Measurements from ENCODE around the gene ZC3H7B. TPM values are rescaled to one million over a fixed set of nuclear protein-coding genes. Genes with fewer than 3 reads are reported as not detected.

ZC3H7B gene
- total RNA-seq, 2 experiments from 2014 or later, result 29.5 to 32.7 TPM

GRCh38 chr22:41263704-41264103 is 37.6 kb upstream of the ZC3H7B start:
- intact Hi-C loops (cut with DNase I, micrococcal nuclease), result no loop called here
- Mint-ChIP-seq H3K9me3 (no peaks in the 10 kb centered on the region), H3K27ac (no peak overlapping the region), H3K36me3 (ENCODE audit: low read depth) (peaks cover 89% of the 10 kb centered on the region), H3K4me1 (ENCODE audit: low read depth) (no peaks in the 10 kb centered on the region), H3K27me3 (no peaks in the 10 kb centered on the region), H3K4me3 (no peak overlapping the region)
- H3K9me3 ChIP-seq (ENCODE audit: control insufficient read depth in 1 of 2, insufficient read depth in 1 of 2, low read length in 2 of 2), result no peaks in the 10 kb centered on the region
- ATAC-seq (ENCODE audit: poor library complexity), result no peak
- ChIA-PET POLR2A (interaction anchor here (1.2 kb wide), 1 partner anchor 38 kb away, joined by 3 read pairs; the partner anchor contains the start of gene ZC3H7B), CTCF (no interaction called here)
- TF ChIP-seq CTCF (IDR thresholded peaks at IDR 0.05), result no peak
- H3K4me1 ChIP-seq (ENCODE audit: insufficient read depth, low read length), result no peaks in the 10 kb centered on the region
- no peak for DNase-seq
- H3K4me3 ChIP-seq (ENCODE audit: low read length), result no peak overlapping the region
- no peaks in the 10 kb centered on the region for H3K27me3 ChIP-seq (ENCODE audit: control insufficient read depth in 1 of 2, insufficient read depth in 2 of 2, low read length in 2 of 2)
- peaks cover 90% of the 10 kb centered on the region for H3K36me3 ChIP-seq (ENCODE audit: insufficient read depth, low read length)
- no peak overlapping the region for H3K27ac ChIP-seq (ENCODE audit: low read depth in 1 of 2, low read length in 2 of 2)

GRCh38 chr22:41264408-41264941 is 36.9 kb upstream of the ZC3H7B start:
- no peaks in the 10 kb centered on the region for H3K4me1 ChIP-seq (ENCODE audit: insufficient read depth, low read length)
- CTCF ChIA-PET, result no interaction called here
- peaks cover 90% of the 10 kb centered on the region for H3K36me3 ChIP-seq (ENCODE audit: insufficient read depth, low read length)
- no peak overlapping the region for H3K27ac ChIP-seq (ENCODE audit: low read depth in 1 of 2, low read length in 2 of 2)
- Mint-ChIP-seq H3K27me3 (no peaks in the 10 kb centered on the region), H3K4me1 (ENCODE audit: low read depth) (no peaks in the 10 kb centered on the region), H3K4me3 (no peak overlapping the region), H3K36me3 (ENCODE audit: low read depth) (peaks cover 88% of the 10 kb centered on the region), H3K27ac (no peak overlapping the region), H3K9me3 (no peaks in the 10 kb centered on the region)
- no peaks in the 10 kb centered on the region for H3K9me3 ChIP-seq (ENCODE audit: control insufficient read depth in 1 of 2, insufficient read depth in 1 of 2, low read length in 2 of 2)
- TF ChIP-seq CTCF (IDR thresholded peaks at IDR 0.05), result no peak
- DNase-seq (no peak), ATAC-seq (ENCODE audit: poor library complexity) (no peak)
- no peak overlapping the region for H3K4me3 ChIP-seq (ENCODE audit: low read length)
- intact Hi-C loops (cut with DNase I, micrococcal nuclease), result no loop called here
- H3K27me3 ChIP-seq (ENCODE audit: control insufficient read depth in 1 of 2, insufficient read depth in 2 of 2, low read length in 2 of 2), result no peaks in the 10 kb centered on the region
- POLR2A ChIA-PET, result interaction anchor here (1.0 to 1.2 kb wide), 2 partner anchors 21 to 37 kb away, joined by 3 read pairs; partner anchors contain the start of genes RANGAP1 and ZC3H7B

- no peaks in the 10 kb centered on the region for H3K27me3 ChIP-seq (ENCODE audit: control insufficient read depth in 1 of 2, insufficient read depth in 2 of 2, low read length in 2 of 2)
- no peak for DNase-seq
- CTCF ChIA-PET, result no interaction called here
Measured at GRCh38 chr22:41267958-41268357, 33.4 kb upstream of the ZC3H7B start.

More at GRCh38 chr22:41267958-41268357, 33.4 kb upstream of the ZC3H7B start:
- H3K36me3 ChIP-seq (ENCODE audit: insufficient read depth, low read length), result peaks cover 87% of the 10 kb centered on the region
- intact Hi-C loops (cut with DNase I, micrococcal nuclease), result no loop called here
- TF ChIP-seq CTCF (IDR thresholded peaks at IDR 0.05), result no peak
- no peaks in the 10 kb centered on the region for H3K4me1 ChIP-seq (ENCODE audit: insufficient read depth, low read length)
- no peak overlapping the region for H3K4me3 Mint-ChIP-seq
- POLR2A ChIA-PET, result no interaction called here
- H3K9me3 Mint-ChIP-seq, result no peaks in the 10 kb centered on the region
- H3K4me1 Mint-ChIP-seq (ENCODE audit: low read depth), result no peaks in the 10 kb centered on the region
- H3K27ac Mint-ChIP-seq, result no peak overlapping the region
- H3K9me3 ChIP-seq (ENCODE audit: control insufficient read depth in 1 of 2, insufficient read depth in 1 of 2, low read length in 2 of 2), result no peaks in the 10 kb centered on the region
- no peak overlapping the region for H3K27ac ChIP-seq (ENCODE audit: low read depth in 1 of 2, low read length in 2 of 2)
- H3K4me3 ChIP-seq (ENCODE audit: low read length), result no peak overlapping the region
- H3K36me3 Mint-ChIP-seq (ENCODE audit: low read depth), result peaks cover 80% of the 10 kb centered on the region
- ATAC-seq (ENCODE audit: poor library complexity), result no peak
- no peaks in the 10 kb centered on the region for H3K27me3 Mint-ChIP-seq

All from CD4-positive, alpha-beta T cell (primary cell).